ENCODE data around the gene ARHGAP24.

Gene ARHGAP24

DNA sequence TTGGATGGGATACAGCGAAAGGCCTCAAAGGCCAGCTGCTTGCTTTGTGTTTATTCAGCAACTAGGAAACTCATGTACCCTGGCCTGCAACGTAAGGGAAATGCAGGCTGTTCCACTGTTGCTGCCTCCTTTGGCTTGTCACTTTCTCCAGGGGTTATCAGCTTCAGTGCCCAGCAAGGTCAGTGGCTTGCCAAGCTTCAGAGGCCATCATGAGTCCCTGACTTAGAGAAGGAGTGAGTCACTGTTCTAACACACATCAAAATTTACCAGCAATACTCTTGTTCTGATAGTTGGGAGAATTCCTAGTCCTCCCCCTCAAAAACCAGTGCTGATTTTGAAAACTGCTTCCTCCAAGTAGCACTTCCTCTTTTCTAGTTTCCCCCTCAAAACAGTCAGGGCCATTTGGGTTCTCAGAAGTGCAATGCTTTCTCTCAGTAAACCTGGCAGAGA lies 250.8 kb downstream of the ARHGAP24 start:
- Mint-ChIP-seq H3K4me3 (no peak overlapping the region), H3K27ac (no peak overlapping the region), H3K36me3 (no peaks in the 10 kb centered on the region), H3K9me3 (ENCODE audit: low read depth) (no peaks in the 10 kb centered on the region), H3K4me1 (ENCODE audit: low read depth) (no peaks in the 10 kb centered on the region), H3K27me3 (no peaks in the 10 kb centered on the region)

GRCh38 chr4:85726555-85726954 lies 251.6 kb downstream of the ARHGAP24 start:
- Mint-ChIP-seq H3K27me3 (no peaks in the 10 kb centered on the region), H3K27ac (no peak overlapping the region), H3K4me1 (ENCODE audit: low read depth) (no peaks in the 10 kb centered on the region), H3K36me3 (no peaks in the 10 kb centered on the region), H3K9me3 (ENCODE audit: low read depth) (no peaks in the 10 kb centered on the region), H3K4me3 (no peak overlapping the region)

- no peaks in the 10 kb centered on the region for H3K9me3 Mint-ChIP-seq (ENCODE audit: low read depth)
- no peak overlapping the region for H3K27ac Mint-ChIP-seq
These were observed 253.5 kb downstream of the ARHGAP24 start for GRCh38 chr4:85728464-85728863.

GRCh38 chr4:85732124-85732523 lies 257.2 kb downstream of the ARHGAP24 start:
- no peak overlapping the region for H3K27ac Mint-ChIP-seq
- H3K4me1 Mint-ChIP-seq (ENCODE audit: low read depth) = no peaks in the 10 kb centered on the region
- H3K9me3 Mint-ChIP-seq (ENCODE audit: low read depth) = no peaks in the 10 kb centered on the region
- no peaks in the 10 kb centered on the region for H3K27me3 Mint-ChIP-seq
- H3K4me3 Mint-ChIP-seq = no peak overlapping the region
- H3K36me3 Mint-ChIP-seq = no peaks in the 10 kb centered on the region

More at GRCh38 chr4:85728464-85728863, 253.5 kb downstream of the ARHGAP24 start:
- Mint-ChIP-seq H3K27me3 (no peaks in the 10 kb centered on the region), H3K4me1 (ENCODE audit: low read depth) (no peaks in the 10 kb centered on the region), H3K4me3 (no peak overlapping the region), H3K36me3 (no peaks in the 10 kb centered on the region)

DNA sequence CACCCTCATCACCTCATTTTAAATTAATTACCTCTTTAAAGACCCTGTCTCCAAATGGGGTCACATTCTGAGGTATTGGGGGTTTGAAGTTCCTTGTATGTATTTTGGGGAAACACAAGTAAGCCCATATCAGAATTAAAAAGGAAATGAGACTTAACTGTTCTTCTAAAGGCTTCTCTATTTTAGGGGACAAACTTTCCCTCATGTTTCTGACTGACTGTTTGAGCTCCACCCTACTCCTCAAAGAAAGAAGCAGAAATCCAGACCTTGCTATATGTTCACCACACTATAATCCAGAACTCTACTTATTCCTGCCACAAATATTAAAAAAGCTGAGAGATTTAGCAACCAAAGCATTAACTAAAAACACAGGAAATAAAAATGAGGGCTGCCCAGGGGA lies 258.8 kb downstream of the ARHGAP24 start:
- Mint-ChIP-seq H3K27ac (no peak overlapping the region), H3K4me1 (ENCODE audit: low read depth) (no peaks in the 10 kb centered on the region)

GRCh38 chr4:85734424-85734831 lies 259.5 kb downstream of the ARHGAP24 start:
- no peak overlapping the region for H3K4me3 Mint-ChIP-seq
- H3K27ac Mint-ChIP-seq = no peak overlapping the region
- no peaks in the 10 kb centered on the region for H3K4me1 Mint-ChIP-seq (ENCODE audit: low read depth)
- H3K27me3 Mint-ChIP-seq = no peaks in the 10 kb centered on the region
- H3K36me3 Mint-ChIP-seq = no peaks in the 10 kb centered on the region
- H3K9me3 Mint-ChIP-seq (ENCODE audit: low read depth) = no peaks in the 10 kb centered on the region

More for the DNA sequence above, 258.8 kb downstream of the ARHGAP24 start:
- H3K4me3 Mint-ChIP-seq = no peak overlapping the region
- no peaks in the 10 kb centered on the region for H3K36me3 Mint-ChIP-seq
- H3K27me3 Mint-ChIP-seq = no peaks in the 10 kb centered on the region
- no peaks in the 10 kb centered on the region for H3K9me3 Mint-ChIP-seq (ENCODE audit: low read depth)

DNA sequence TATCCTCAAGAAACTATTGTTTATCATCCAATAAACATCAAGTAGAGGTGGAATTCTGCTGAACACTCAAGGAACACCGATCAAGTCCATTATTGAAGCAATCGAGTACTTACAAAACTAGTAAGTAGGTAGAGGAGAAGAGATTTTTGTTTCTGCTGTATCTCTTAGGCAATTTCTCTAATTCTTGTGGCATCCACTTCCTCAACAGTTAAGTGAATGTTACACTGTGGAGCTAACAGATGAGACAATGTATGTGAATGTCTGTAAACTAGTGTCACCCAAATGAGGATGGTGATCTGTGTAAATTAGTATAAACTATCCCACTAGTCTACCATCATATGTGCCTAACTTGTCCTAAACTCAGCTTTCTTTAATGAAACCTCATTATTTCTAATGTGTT lies 261.6 kb downstream of the ARHGAP24 start:
- H3K4me1 Mint-ChIP-seq (ENCODE audit: low read depth) = no peaks in the 10 kb centered on the region
- H3K36me3 Mint-ChIP-seq = no peaks in the 10 kb centered on the region
- H3K4me3 Mint-ChIP-seq = no peak overlapping the region
- H3K9me3 Mint-ChIP-seq (ENCODE audit: low read depth) = no peaks in the 10 kb centered on the region
- H3K27ac Mint-ChIP-seq = no peak overlapping the region
- H3K27me3 Mint-ChIP-seq = no peaks in the 10 kb centered on the region

GRCh38 chr4:85737254-85737653 lies 262.3 kb downstream of the ARHGAP24 start:
- H3K9me3 Mint-ChIP-seq (ENCODE audit: low read depth) = peaks cover 4% of the 10 kb centered on the region
- no peak overlapping the region for H3K27ac Mint-ChIP-seq
- H3K27me3 Mint-ChIP-seq = no peaks in the 10 kb centered on the region
- H3K36me3 Mint-ChIP-seq = no peaks in the 10 kb centered on the region
- H3K4me1 Mint-ChIP-seq (ENCODE audit: low read depth) = no peaks in the 10 kb centered on the region
- no peak overlapping the region for H3K4me3 Mint-ChIP-seq

DNA sequence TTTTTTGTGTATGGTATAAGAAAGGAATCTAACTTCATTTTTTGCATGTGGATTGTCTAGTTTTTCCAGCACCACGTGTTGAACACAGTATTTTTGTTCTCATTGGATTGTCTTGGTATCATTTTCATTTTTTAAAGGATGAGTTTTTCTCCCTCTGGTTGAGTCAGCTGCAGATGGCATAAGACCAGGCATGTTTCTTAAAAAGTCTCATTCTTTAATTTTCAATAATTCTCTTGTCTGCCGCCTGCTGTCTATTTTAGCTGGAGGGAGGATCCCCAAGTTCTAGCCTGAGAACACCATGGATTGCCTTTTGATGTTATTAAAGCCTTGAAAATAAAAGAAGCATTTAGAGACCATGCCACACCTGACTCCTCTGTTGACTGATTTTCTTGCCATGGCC lies 263.8 kb downstream of the ARHGAP24 start:
- Mint-ChIP-seq H3K36me3 (no peaks in the 10 kb centered on the region), H3K27ac (no peak overlapping the region), H3K4me3 (no peak overlapping the region), H3K9me3 (ENCODE audit: low read depth) (peaks cover 4% of the 10 kb centered on the region), H3K4me1 (ENCODE audit: low read depth) (no peaks in the 10 kb centered on the region), H3K27me3 (no peaks in the 10 kb centered on the region)

GRCh38 chr4:85740431-85740861 lies 265.5 kb downstream of the ARHGAP24 start:
- no peak overlapping the region for H3K4me3 Mint-ChIP-seq

DNA sequence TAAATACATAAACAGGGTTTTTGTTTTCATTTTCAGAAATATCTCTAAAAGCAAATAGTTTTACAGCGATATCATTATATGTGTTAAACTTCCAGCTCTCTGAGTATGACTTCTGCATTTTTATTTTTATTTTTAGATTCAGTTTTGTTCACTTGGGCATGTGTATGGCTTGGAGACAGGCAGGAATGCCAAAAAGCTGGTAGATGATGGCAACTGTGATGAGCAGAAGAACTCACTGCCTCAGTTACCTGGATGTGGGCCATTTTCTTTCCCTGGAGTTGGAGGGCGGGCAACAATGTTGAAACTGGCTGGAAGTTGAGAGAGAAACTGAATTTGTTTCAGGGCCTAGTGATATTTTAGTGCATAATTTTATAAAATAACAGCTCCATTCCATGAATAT lies 266.4 kb downstream of the ARHGAP24 start:
- H3K9me3 Mint-ChIP-seq (ENCODE audit: low read depth) = peaks cover 4% of the 10 kb centered on the region
- H3K27me3 Mint-ChIP-seq = no peaks in the 10 kb centered on the region
- H3K4me1 Mint-ChIP-seq (ENCODE audit: low read depth) = no peaks in the 10 kb centered on the region
- H3K4me3 Mint-ChIP-seq = no peak overlapping the region
- H3K36me3 Mint-ChIP-seq = no peaks in the 10 kb centered on the region
- no peak overlapping the region for H3K27ac Mint-ChIP-seq

More at GRCh38 chr4:85740431-85740861, 265.5 kb downstream of the ARHGAP24 start:
- no peaks in the 10 kb centered on the region for H3K4me1 Mint-ChIP-seq (ENCODE audit: low read depth)
- H3K27me3 Mint-ChIP-seq = no peaks in the 10 kb centered on the region
- H3K27ac Mint-ChIP-seq = no peak overlapping the region
- no peaks in the 10 kb centered on the region for H3K36me3 Mint-ChIP-seq
- H3K9me3 Mint-ChIP-seq (ENCODE audit: low read depth) = peaks cover 4% of the 10 kb centered on the region

GRCh38 chr4:85741921-85742591 lies 267.1 kb downstream of the ARHGAP24 start:
- H3K27ac Mint-ChIP-seq = no peak overlapping the region
- H3K4me3 Mint-ChIP-seq = no peak overlapping the region
- H3K4me1 Mint-ChIP-seq (ENCODE audit: low read depth) = no peaks in the 10 kb centered on the region
- H3K9me3 Mint-ChIP-seq (ENCODE audit: low read depth) = peaks cover 4% of the 10 kb centered on the region
- no peaks in the 10 kb centered on the region for H3K36me3 Mint-ChIP-seq
- no peaks in the 10 kb centered on the region for H3K27me3 Mint-ChIP-seq

DNA sequence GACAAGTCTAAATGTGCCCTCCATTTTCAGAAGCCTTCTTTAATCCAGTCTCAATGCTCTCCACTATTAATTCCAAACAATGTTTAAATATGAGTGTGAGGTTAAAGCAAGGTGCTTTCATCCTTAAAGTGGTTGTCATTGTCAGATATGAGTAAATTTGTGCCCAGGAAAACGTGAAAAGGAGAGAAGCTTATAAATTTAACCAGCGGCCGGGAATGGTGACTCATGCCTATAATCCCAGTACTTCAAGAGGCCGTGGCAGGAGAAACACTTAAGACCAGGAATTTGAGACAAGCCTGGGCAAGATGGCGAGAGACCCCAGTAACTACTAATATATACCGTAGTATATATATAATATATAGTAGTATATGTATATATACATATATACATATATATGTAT lies 270.0 kb downstream of the ARHGAP24 start:
- no peaks in the 10 kb centered on the region for H3K27me3 Mint-ChIP-seq
- H3K36me3 Mint-ChIP-seq = no peaks in the 10 kb centered on the region
- peaks cover 4% of the 10 kb centered on the region for H3K9me3 Mint-ChIP-seq (ENCODE audit: low read depth)
- no peak overlapping the region for H3K27ac Mint-ChIP-seq
- H3K4me1 Mint-ChIP-seq (ENCODE audit: low read depth) = no peaks in the 10 kb centered on the region
- no peak overlapping the region for H3K4me3 Mint-ChIP-seq

- H3K4me3 Mint-ChIP-seq = no peak overlapping the region
- H3K27ac Mint-ChIP-seq = no peak overlapping the region
- no peaks in the 10 kb centered on the region for H3K4me1 Mint-ChIP-seq (ENCODE audit: low read depth)
- H3K9me3 Mint-ChIP-seq (ENCODE audit: low read depth) = peaks cover 4% of the 10 kb centered on the region
- H3K27me3 Mint-ChIP-seq = no peaks in the 10 kb centered on the region
- no peaks in the 10 kb centered on the region for H3K36me3 Mint-ChIP-seq
These were observed 271.0 kb downstream of the ARHGAP24 start for GRCh38 chr4:85745939-85746338.

DNA sequence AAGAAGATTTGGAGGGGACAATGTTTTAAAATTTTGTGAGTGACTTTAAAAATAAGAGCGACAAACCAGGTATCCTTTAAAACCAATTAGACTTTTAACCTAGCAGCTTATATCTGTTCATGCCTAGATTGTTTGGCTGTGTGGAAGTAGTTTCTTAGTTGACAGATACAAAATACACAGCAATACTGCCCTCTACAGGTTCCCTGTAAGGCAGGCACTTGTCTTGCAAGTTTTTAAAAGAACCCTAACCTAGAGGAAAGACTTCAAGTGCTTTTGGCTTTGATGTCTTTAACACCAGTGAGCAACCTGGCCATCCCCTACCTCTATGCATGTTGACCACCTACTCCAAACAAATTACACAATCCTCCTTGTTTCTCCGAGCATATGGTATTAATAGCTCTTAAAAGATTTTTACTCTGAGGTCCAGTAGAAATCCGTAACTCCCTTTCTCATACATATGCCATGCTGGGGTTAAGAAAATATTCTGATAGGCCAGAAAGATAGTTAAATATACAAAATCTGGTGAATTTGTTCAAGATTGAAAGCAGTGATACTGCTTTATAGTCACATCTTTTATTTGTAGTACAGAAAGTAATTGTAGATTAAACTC lies 273.0 kb downstream of the ARHGAP24 start:
- Mint-ChIP-seq H3K36me3 (no peaks in the 10 kb centered on the region), H3K27ac (no peak overlapping the region), H3K4me1 (ENCODE audit: low read depth) (no peaks in the 10 kb centered on the region), H3K9me3 (ENCODE audit: low read depth) (no peaks in the 10 kb centered on the region), H3K27me3 (no peaks in the 10 kb centered on the region), H3K4me3 (no peak overlapping the region)

- no peaks in the 10 kb centered on the region for H3K9me3 Mint-ChIP-seq (ENCODE audit: low read depth)
- no peaks in the 10 kb centered on the region for H3K36me3 Mint-ChIP-seq
- no peak overlapping the region for H3K27ac Mint-ChIP-seq
- H3K27me3 Mint-ChIP-seq = no peaks in the 10 kb centered on the region
- H3K4me1 Mint-ChIP-seq (ENCODE audit: low read depth) = no peaks in the 10 kb centered on the region
- no peak overlapping the region for H3K4me3 Mint-ChIP-seq
These were observed 273.7 kb downstream of the ARHGAP24 start for GRCh38 chr4:85748654-85749053.
